NCI-H526 (cell line): ENCODE data around the gene LRRFIP1.
A peak's percentile ranks its signal among the peaks of the same experiment; 100 is the strongest.

Experiments used
- DNase-seq, 2 experiments: peaks; one replicate each; lab custom pipeline; 2025; lab: John Stamatoyannopoulos, UW

Gene LRRFIP1

GRCh38 chr2:237704501-237705434 is 77.4 kb downstream of the LRRFIP1 start:
- DNase-seq = no peak

GRCh38 chr2:237706257-237706656 is 78.9 kb downstream of the LRRFIP1 start:
- DNase-seq = no peak

GRCh38 chr2:237708065-237708398 is 80.6 kb downstream of the LRRFIP1 start:
- no peak for DNase-seq

GRCh38 chr2:237708491-237708890 is 81.1 kb downstream of the LRRFIP1 start:
- DNase-seq = no peak

- DNase-seq = peak in 1 of 2 experiments; percentile 30
These were observed 81.6 kb downstream of the LRRFIP1 start for GRCh38 chr2:237708961-237709360.

- no peak for DNase-seq
These were observed 84.2 kb downstream of the LRRFIP1 start for GRCh38 chr2:237711458-237712150.

- no peak for DNase-seq
These were observed 85.3 kb downstream of the LRRFIP1 start for GRCh38 chr2:237712477-237713377.

GRCh38 chr2:237714690-237715458 is 87.5 kb downstream of the LRRFIP1 start:
- DNase-seq = no peak

- DNase-seq = no peak
These were observed 88.1 kb downstream of the LRRFIP1 start for GRCh38 chr2:237715459-237715947.

- DNase-seq = no peak
These were observed 88.6 kb downstream of the LRRFIP1 start for GRCh38 chr2:237716011-237716410.

GRCh38 chr2:237717366-237718276 is 90.2 kb downstream of the LRRFIP1 start:
- DNase-seq = no peak

- no peak for DNase-seq
These were observed 90.9 kb downstream of the LRRFIP1 start for GRCh38 chr2:237718277-237718634.

- no peak for DNase-seq
These were observed 93.1 kb downstream of the LRRFIP1 start for GRCh38 chr2:237720444-237720843.

GRCh38 chr2:237720957-237721356 is 93.6 kb downstream of the LRRFIP1 start:
- no peak for DNase-seq

GRCh38 chr2:237721458-237721857 is 94.1 kb downstream of the LRRFIP1 start:
- no peak for DNase-seq

- no peak for DNase-seq
These were observed 95.2 kb downstream of the LRRFIP1 start for GRCh38 chr2:237722616-237723015.

- no peak for DNase-seq
These were observed 95.6 kb downstream of the LRRFIP1 start for GRCh38 chr2:237723023-237723422.

- peak in 1 of 2 experiments; percentile 40 for DNase-seq
These were observed 96.2 kb downstream of the LRRFIP1 start for GRCh38 chr2:237723602-237724001.

- DNase-seq = no peak
These were observed 97.6 kb downstream of the LRRFIP1 start for GRCh38 chr2:237724811-237725478.

GRCh38 chr2:237725661-237726060 is 98.3 kb downstream of the LRRFIP1 start:
- no peak for DNase-seq
